ENCODE results near the gene SRRM4.
A peak's percentile ranks its signal among the peaks of the same experiment; 100 is the strongest.
"Not testable (repeated sequence)": the region's sequence is repeated elsewhere in the genome, so short reads cannot be mapped to it uniquely, and the experiment has no call there.

Gene SRRM4

GRCh38 chr12:119071638-119072231 lies 90.4 kb downstream of the SRRM4 start:
- no peak for DNase-seq

- DNase-seq: no peak
Measured at GRCh38 chr12:119072440-119072839, 91.1 kb downstream of the SRRM4 start.

GRCh38 chr12:119075222-119075787 lies 94.0 kb downstream of the SRRM4 start:
- no peak for DNase-seq

GRCh38 chr12:119075918-119076317 lies 94.6 kb downstream of the SRRM4 start:
- DNase-seq: no peak

GRCh38 chr12:119079530-119079929 lies 98.2 kb downstream of the SRRM4 start:
- DNase-seq: no peak

- no peak for DNase-seq
Measured at GRCh38 chr12:119082016-119082415, 100.7 kb downstream of the SRRM4 start.

GRCh38 chr12:119082496-119082895 lies 101.2 kb downstream of the SRRM4 start:
- DNase-seq: peak; percentile 75

GRCh38 chr12:119088685-119089379 lies 107.5 kb downstream of the SRRM4 start:
- DNase-seq: no peak

- no peak for DNase-seq
Measured at GRCh38 chr12:119089380-119090013, 108.2 kb downstream of the SRRM4 start.

GRCh38 chr12:119090276-119090675 lies 108.9 kb downstream of the SRRM4 start:
- no peak for DNase-seq

GRCh38 chr12:119090865-119091264 lies 109.5 kb downstream of the SRRM4 start:
- no peak for DNase-seq

- DNase-seq: no peak
Measured at GRCh38 chr12:119096429-119097202, 115.3 kb downstream of the SRRM4 start.

GRCh38 chr12:119100933-119101332 lies 119.6 kb downstream of the SRRM4 start:
- DNase-seq: no peak

GRCh38 chr12:119102274-119102673 lies 120.9 kb downstream of the SRRM4 start:
- no peak for DNase-seq

GRCh38 chr12:119102714-119103113 lies 121.4 kb downstream of the SRRM4 start:
- DNase-seq: no peak

- not testable (repeated sequence) for DNase-seq
Measured at GRCh38 chr12:119104969-119105368, 123.6 kb downstream of the SRRM4 start.

GRCh38 chr12:119113496-119113986 lies 132.2 kb downstream of the SRRM4 start:
- no peak for DNase-seq

- no peak for DNase-seq
Measured at GRCh38 chr12:119114294-119114693, 133.0 kb downstream of the SRRM4 start.

- peak; percentile 73 for DNase-seq
Measured at GRCh38 chr12:119115296-119115905, 134.1 kb downstream of the SRRM4 start.

- no peak for DNase-seq
Measured at GRCh38 chr12:119117936-119118335, 136.6 kb downstream of the SRRM4 start.

- no peak for DNase-seq
Measured at GRCh38 chr12:119118625-119119024, 137.3 kb downstream of the SRRM4 start.

- DNase-seq: no peak
Measured at GRCh38 chr12:119122047-119122446, 140.7 kb downstream of the SRRM4 start.

- no peak for DNase-seq
Measured at GRCh38 chr12:119122751-119123150, 141.4 kb downstream of the SRRM4 start.

Data from NCI-H2029 treated with DMSO at 0.1 percent for 48 hours (cell line).